ENCODE results near the gene FIGNL2. TPM values are rescaled to one million over a fixed set of nuclear protein-coding genes. Genes with fewer than 3 reads are reported as not detected.
A peak's percentile ranks its signal among the peaks of the same experiment; 100 is the strongest.

Gene FIGNL2
- total RNA-seq, 1 donor from 2014 or later = 0.69 TPM

GRCh38 chr12:51855586-51856428 is 7.3 kb upstream of the FIGNL2 start:
- DNase-seq = no peak

- peak; percentile 34 for DNase-seq
These were observed 4.1 kb upstream of the FIGNL2 start for GRCh38 chr12:51852404-51853137.

- no peak for DNase-seq
These were observed 3.1 kb upstream of the FIGNL2 start for GRCh38 chr12:51851413-51852124.

- DNase-seq = no peak
These were observed 2.4 kb upstream of the FIGNL2 start for GRCh38 chr12:51850965-51851299.

- no peak for DNase-seq
These were observed 1.8 kb upstream of the FIGNL2 start for GRCh38 chr12:51850081-51850964.

GRCh38 chr12:51848841-51849735 is 570 bp upstream of the FIGNL2 start:
- DNase-seq = no peak

- no peak for DNase-seq
These were observed 734 bp downstream of the FIGNL2 start for GRCh38 chr12:51847643-51848325.

- DNase-seq = no peak
These were observed 1.4 kb downstream of the FIGNL2 start for GRCh38 chr12:51846911-51847642.

- no peak for DNase-seq
These were observed 2.2 kb downstream of the FIGNL2 start for GRCh38 chr12:51846271-51846691.

GRCh38 chr12:51845482-51845881 is 3.0 kb downstream of the FIGNL2 start:
- no peak for DNase-seq

- DNase-seq = no peak
These were observed 3.7 kb downstream of the FIGNL2 start for GRCh38 chr12:51844854-51845253.

GRCh38 chr12:51841727-51842126 is 6.8 kb downstream of the FIGNL2 start:
- DNase-seq = no peak

GRCh38 chr12:51840966-51841365 is 7.6 kb downstream of the FIGNL2 start:
- no peak for DNase-seq

GRCh38 chr12:51839310-51839947 is 9.1 kb downstream of the FIGNL2 start:
- no peak for DNase-seq

GRCh38 chr12:51838762-51839161 is 9.8 kb downstream of the FIGNL2 start:
- no peak for DNase-seq

- no peak for DNase-seq
These were observed 10.5 kb downstream of the FIGNL2 start for GRCh38 chr12:51838036-51838435.

GRCh38 chr12:51837286-51837685 is 11.2 kb downstream of the FIGNL2 start:
- DNase-seq = no peak

- DNase-seq = no peak
These were observed 11.7 kb downstream of the FIGNL2 start for GRCh38 chr12:51836827-51837173.
